ENCODE data around the gene KHNYN.

KHNYN gene

GRCh38 chr14:24456980-24457379 is 27.2 kb downstream of the KHNYN start:
- TF ChIP-seq CTCF (IDR thresholded peaks at IDR 0.05; ENCODE audit: low read depth, low read length), result no peak
- H3K4me3 ChIP-seq (replicated peaks in 1 of 2; ENCODE audit: low read depth in 2 of 2, low read length in 2 of 2), result no peak overlapping the region
- DNase-seq (ENCODE audit: low read depth in 2 of 2), result no peak

GRCh38 chr14:24458736-24459135 is 29.0 kb downstream of the KHNYN start:
- no peak for TF ChIP-seq CTCF (IDR thresholded peaks at IDR 0.05; ENCODE audit: low read depth, low read length)
- no peak for DNase-seq (ENCODE audit: low read depth in 2 of 2)
- H3K4me3 ChIP-seq (replicated peaks in 1 of 2; ENCODE audit: low read depth in 2 of 2, low read length in 2 of 2), result no peak overlapping the region

- TF ChIP-seq CTCF (IDR thresholded peaks at IDR 0.05; ENCODE audit: low read depth, low read length), result no peak
- DNase-seq (ENCODE audit: low read depth in 2 of 2), result no peak
Observed at GRCh38 chr14:24459331-24459730, 29.6 kb downstream of the KHNYN start.

GRCh38 chr14:24461336-24461735 is 31.6 kb downstream of the KHNYN start:
- DNase-seq (ENCODE audit: low read depth in 2 of 2), result no peak
- H3K4me3 ChIP-seq (replicated peaks in 1 of 2; ENCODE audit: low read depth in 2 of 2, low read length in 2 of 2), result no peak overlapping the region
- TF ChIP-seq CTCF (IDR thresholded peaks at IDR 0.05; ENCODE audit: low read depth, low read length), result no peak

More at GRCh38 chr14:24459331-24459730, 29.6 kb downstream of the KHNYN start:
- no peak overlapping the region for H3K4me3 ChIP-seq (replicated peaks in 1 of 2; ENCODE audit: low read depth in 2 of 2, low read length in 2 of 2)

- no peak overlapping the region for H3K4me3 ChIP-seq (replicated peaks in 1 of 2; ENCODE audit: low read depth in 2 of 2, low read length in 2 of 2)
- no peak for DNase-seq (ENCODE audit: low read depth in 2 of 2)
- TF ChIP-seq CTCF (IDR thresholded peaks at IDR 0.05; ENCODE audit: low read depth, low read length), result no peak
Observed at GRCh38 chr14:24463017-24463883, 33.5 kb downstream of the KHNYN start.

GRCh38 chr14:24463884-24464785 is 34.4 kb downstream of the KHNYN start:
- no peak for DNase-seq (ENCODE audit: low read depth in 2 of 2)
- H3K4me3 ChIP-seq (replicated peaks in 1 of 2; ENCODE audit: low read depth in 2 of 2, low read length in 2 of 2), result no peak overlapping the region
- TF ChIP-seq CTCF (IDR thresholded peaks at IDR 0.05; ENCODE audit: low read depth, low read length), result no peak

All from cardiac fibroblast (primary cell).